Activated naive CD8-positive, alpha-beta T cell (primary cell): ENCODE results near the gene NLRP1.

ENCODE experiments used
- H3K27ac Mint-ChIP-seq: one replicate; pipeline ENCODE4 v1.8.0; 2021; ENCODE audit warnings: mixed read lengths
- H3K27me3 Mint-ChIP-seq: one replicate; pipeline ENCODE4 v1.8.0; 2021; ENCODE audit warnings: mixed read lengths
- H3K36me3 Mint-ChIP-seq: one replicate; pipeline ENCODE4 v1.8.0; 2021; ENCODE audit warnings: mixed read lengths
- H3K4me1 Mint-ChIP-seq: one replicate; pipeline ENCODE4 v1.8.0; 2021; ENCODE audit warnings: low read depth, mixed read lengths
- H3K4me3 Mint-ChIP-seq: one replicate; pipeline ENCODE4 v1.8.0; 2021; ENCODE audit warnings: mild to moderate bottlenecking, mixed read lengths
- H3K9me3 Mint-ChIP-seq: one replicate; pipeline ENCODE4 v1.8.0; 2021; ENCODE audit warnings: low read depth, mixed read lengths

The NLRP1 gene

DNA sequence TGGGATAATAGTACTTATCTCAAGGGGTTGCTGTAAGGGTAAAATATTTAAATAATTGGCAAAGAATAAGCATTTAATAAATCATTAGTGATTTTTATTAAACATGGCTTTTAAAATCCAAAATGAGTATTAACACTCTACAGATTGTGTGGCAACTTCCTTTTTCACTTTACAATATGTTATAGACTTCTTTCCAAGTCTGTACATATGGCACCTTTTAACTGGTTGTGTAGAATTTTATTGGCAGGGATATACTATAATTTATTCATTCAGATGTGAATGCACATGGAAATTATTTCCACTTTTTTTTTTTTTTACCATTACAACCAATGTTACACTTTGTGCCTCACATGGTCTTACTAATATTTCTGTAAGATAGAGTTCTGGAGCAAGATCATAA, 15.7 kb upstream of the NLRP1 start:
- Mint-ChIP-seq H3K4me1 (no peaks in the 10 kb centered on the region), H3K4me3 (no peak overlapping the region), H3K36me3 (no peaks in the 10 kb centered on the region), H3K27ac (no peak overlapping the region), H3K27me3 (peaks cover 31% of the 10 kb centered on the region), H3K9me3 (no peaks in the 10 kb centered on the region)

DNA sequence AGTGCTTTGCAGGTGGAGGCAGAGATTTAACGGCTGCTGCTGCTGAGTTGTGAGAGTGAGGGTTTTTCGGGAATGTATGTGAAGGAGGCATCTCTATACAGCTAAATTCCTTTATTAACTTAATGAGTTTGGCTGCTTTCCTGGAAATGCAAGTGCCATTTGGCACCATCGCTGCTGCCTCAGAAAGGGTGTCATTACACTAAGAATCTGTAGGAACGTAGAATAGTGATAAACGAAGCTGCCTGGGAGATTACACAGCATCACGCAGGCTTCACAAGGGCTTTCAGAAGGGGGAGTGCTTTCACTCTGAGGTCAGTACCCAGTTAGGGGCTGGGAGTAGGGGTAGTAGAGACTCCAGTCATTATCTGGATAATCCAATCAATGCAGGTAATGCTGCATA, 14.1 kb upstream of the NLRP1 start:
- Mint-ChIP-seq H3K4me3 (no peak overlapping the region), H3K27ac (no peak overlapping the region), H3K4me1 (no peaks in the 10 kb centered on the region), H3K36me3 (no peaks in the 10 kb centered on the region), H3K27me3 (peaks cover 34% of the 10 kb centered on the region), H3K9me3 (no peaks in the 10 kb centered on the region)

DNA sequence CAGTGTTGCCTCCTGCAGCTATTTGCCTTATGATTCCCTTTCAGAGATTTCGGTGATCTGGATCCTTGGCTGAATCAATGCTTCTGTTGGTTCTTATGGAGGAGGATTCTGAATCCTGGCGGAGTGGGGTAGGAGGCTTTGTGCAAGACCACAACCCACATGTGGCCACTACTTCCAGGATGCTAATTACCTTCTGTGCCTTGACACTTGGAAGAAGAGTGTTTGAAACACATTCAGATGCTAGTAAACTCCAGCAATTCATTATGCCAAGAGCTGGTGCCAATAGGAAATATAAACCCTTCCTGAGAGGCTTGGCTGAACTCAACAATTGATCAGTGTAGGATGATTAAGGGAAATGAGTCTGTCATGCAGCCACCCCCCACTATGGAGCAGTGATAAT, 12.1 kb upstream of the NLRP1 start:
- Mint-ChIP-seq H3K4me3 (no peak overlapping the region), H3K36me3 (no peaks in the 10 kb centered on the region), H3K4me1 (no peaks in the 10 kb centered on the region), H3K27ac (no peak overlapping the region), H3K9me3 (no peaks in the 10 kb centered on the region), H3K27me3 (peaks cover 27% of the 10 kb centered on the region)

DNA sequence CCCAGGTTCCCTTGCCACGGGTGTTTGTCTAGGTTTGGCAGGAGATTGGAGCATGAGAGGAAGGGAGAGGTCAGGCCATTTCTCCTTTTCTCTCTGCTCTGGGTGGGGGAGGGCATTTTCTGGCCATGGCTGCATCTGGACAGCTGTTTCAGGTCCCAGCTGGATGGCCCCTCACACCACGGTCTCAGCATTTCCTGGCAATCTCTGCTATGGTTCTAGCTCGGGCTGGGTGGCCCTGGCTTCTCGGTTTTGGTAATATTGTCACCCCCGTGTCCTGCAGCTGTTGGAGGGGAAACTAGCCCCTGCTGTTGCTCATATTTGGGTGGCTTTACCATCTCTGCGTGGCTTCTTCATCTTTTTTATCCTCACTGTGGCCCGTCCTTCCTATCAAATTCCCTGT, 11.5 kb upstream of the NLRP1 start:
- no peak overlapping the region for H3K4me3 Mint-ChIP-seq

DNA sequence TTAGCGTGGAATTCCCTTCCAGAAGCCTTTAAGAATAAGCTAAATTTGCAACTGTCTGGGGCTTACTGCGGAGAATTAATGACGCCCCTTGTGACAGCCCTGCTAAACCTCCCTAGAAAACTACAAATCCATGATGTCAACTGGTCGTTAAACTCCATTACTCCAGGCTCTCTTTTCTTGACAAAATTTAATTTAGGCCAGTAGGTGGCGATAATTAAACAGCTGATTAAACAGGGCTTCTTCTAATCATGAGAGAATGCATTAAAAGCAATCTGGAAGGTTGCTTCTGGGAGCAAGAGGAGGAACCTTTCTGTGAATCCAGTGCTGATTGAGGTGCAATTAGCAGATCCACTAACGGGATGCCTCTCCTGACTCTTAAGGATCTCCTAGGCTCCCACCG, 8.1 kb upstream of the NLRP1 start:
- Mint-ChIP-seq H3K4me1 (peaks cover 2% of the 10 kb centered on the region), H3K9me3 (no peaks in the 10 kb centered on the region), H3K27ac (no peak overlapping the region), H3K36me3 (no peaks in the 10 kb centered on the region), H3K4me3 (no peak overlapping the region), H3K27me3 (peaks cover 13% of the 10 kb centered on the region)

More for the DNA sequence above, 11.5 kb upstream of the NLRP1 start:
- no peaks in the 10 kb centered on the region for H3K36me3 Mint-ChIP-seq
- H3K27me3 Mint-ChIP-seq = peaks cover 23% of the 10 kb centered on the region
- no peaks in the 10 kb centered on the region for H3K4me1 Mint-ChIP-seq
- no peak overlapping the region for H3K27ac Mint-ChIP-seq
- no peaks in the 10 kb centered on the region for H3K9me3 Mint-ChIP-seq

DNA sequence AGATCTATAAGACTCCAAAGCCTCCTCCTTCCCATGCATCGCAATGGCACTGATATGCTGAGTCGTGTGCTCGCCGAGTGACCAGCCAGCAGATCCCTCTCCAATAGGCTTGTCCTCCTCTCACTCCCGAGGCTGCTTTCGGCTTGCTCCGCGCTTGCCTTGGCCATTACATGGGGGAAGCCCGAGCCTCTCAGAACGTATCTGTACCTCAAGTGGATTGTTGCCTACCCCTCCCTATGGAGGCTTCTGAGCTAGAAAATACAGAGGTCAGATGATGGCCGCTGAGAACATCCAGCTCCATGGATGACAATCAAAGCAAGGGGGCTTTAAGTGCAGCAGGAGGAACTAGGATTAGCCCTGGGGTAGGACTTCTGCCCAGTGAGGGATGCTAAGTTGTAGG, 7.7 kb upstream of the NLRP1 start:
- Mint-ChIP-seq H3K9me3 (no peaks in the 10 kb centered on the region), H3K27me3 (peaks cover 9% of the 10 kb centered on the region), H3K27ac (no peak overlapping the region), H3K36me3 (no peaks in the 10 kb centered on the region), H3K4me1 (peaks cover 7% of the 10 kb centered on the region), H3K4me3 (no peak overlapping the region)

DNA sequence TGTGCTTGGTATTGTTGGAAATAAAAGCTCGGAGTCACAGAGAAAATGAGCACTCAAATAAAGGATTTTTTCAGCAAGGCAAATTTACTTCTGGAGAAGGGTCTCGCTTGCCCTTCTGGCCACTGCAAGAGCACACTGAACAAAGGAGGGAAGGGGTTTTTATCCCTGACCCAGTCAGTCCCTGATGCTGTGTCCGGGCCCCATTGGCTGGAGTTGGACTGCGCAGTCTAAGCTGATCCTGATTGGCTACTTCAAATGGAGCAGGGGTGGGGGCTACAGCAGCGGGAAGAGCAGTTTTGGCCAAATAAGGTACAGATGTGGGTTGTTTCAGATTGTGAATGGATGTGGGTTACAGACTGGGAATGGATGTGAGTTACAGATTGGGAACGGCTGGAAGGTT, 4.3 kb upstream of the NLRP1 start:
- Mint-ChIP-seq H3K36me3 (no peaks in the 10 kb centered on the region), H3K9me3 (no peaks in the 10 kb centered on the region), H3K27me3 (no peaks in the 10 kb centered on the region), H3K27ac (no peak overlapping the region), H3K4me3 (no peak overlapping the region), H3K4me1 (peaks cover 35% of the 10 kb centered on the region)

DNA sequence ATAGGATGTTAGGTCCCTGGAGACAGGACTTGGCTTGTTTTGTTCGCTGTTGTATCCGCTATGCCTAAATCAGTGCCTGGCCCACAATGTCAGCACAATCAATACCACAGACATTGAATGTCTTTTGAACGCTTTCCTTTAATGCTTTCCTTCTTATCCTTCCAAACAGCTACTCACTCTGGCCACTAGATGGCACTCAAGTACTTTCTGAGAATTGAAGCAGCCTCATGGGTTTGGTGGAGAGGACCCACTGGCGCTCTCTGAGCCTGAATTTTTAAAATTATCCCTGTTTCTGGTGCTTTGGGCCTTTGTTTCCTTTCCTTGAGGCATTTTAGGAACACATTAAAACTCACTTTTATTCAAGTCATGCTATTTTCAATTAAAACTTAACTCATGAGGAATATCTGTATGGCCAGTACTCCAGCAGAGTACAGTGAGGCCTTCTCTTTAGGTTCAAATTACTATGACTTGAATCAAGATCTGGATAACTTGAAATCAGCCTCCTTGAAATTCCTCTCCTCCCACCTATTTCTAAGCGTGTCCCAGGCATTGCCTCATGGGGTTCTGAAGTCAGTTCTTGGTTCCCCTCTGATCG, 3.2 kb upstream of the NLRP1 start:
- no peaks in the 10 kb centered on the region for H3K9me3 Mint-ChIP-seq
- peaks cover 42% of the 10 kb centered on the region for H3K4me1 Mint-ChIP-seq

DNA sequence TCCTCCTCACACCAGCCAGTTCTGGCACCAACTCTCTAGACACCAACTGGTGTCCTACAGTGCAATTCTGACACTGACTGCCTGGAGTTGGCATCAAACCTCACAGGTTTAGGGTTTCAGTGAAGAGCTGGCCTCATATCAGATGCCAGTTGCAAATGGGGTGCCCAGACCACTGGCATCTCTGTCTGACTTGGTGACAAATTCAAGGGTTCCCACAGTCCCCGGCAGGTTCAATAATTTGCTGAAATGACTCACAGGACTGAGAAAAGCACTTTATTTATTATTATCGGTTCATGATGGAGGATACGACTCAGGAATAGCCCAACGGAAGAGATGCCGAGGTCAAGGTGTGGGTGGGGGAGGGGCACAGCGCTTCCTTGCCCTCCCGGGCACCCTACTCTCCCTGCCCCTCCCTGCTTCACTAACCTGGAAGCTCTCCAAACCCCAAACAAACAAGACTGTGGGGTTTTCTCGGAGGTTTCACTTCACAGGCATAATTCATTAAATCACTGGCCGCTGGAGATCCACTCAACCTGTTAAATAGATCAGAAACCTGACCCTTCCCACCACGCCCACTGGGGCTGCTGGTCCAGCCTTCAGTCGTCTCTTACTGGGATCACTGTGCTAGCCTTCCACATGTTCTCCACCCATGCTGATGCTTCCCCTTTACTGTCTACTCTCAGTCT, 1.7 kb upstream of the NLRP1 start:
- H3K36me3 Mint-ChIP-seq = peaks cover 5% of the 10 kb centered on the region
- peaks cover 58% of the 10 kb centered on the region for H3K4me1 Mint-ChIP-seq
- H3K4me3 Mint-ChIP-seq = peak overlapping the region; percentile 45
- H3K27me3 Mint-ChIP-seq = no peaks in the 10 kb centered on the region
- peak overlapping the region; percentile 90 for H3K27ac Mint-ChIP-seq
- H3K9me3 Mint-ChIP-seq = no peaks in the 10 kb centered on the region

More for the DNA sequence above, 3.2 kb upstream of the NLRP1 start:
- Mint-ChIP-seq H3K4me3 (peak overlapping the region; percentile 17), H3K36me3 (no peaks in the 10 kb centered on the region), H3K27ac (peak overlapping the region; percentile 87), H3K27me3 (no peaks in the 10 kb centered on the region)

DNA sequence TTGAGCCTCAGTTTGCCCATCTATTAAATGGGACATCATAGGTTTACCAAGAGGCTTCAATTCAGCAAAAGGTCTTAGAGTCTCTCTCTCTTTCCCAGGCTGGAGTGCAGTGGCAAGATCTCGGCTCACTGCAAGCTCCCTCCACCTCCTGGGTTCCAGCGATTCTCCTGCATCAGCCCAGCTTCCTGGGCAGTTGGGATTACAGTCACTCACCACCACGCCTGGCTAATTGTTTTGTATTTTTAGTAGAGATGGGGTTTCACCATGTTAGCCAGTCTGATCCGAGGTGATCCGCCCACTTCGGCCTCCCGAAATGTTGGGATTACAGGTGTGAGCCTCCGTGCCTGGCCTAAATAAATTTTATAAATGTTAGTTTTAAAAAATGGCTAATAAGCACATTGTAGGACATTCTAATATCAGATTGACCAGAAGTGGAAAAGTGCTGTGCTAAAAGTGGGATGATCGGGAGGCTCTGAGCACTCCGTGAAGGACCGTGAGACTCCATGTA, 1.0 kb upstream of the NLRP1 start:
- Mint-ChIP-seq H3K27me3 (no peaks in the 10 kb centered on the region), H3K36me3 (peaks cover 5% of the 10 kb centered on the region), H3K4me1 (peaks cover 64% of the 10 kb centered on the region), H3K4me3 (no peak overlapping the region), H3K27ac (peak overlapping the region; percentile 90), H3K9me3 (no peaks in the 10 kb centered on the region)

DNA sequence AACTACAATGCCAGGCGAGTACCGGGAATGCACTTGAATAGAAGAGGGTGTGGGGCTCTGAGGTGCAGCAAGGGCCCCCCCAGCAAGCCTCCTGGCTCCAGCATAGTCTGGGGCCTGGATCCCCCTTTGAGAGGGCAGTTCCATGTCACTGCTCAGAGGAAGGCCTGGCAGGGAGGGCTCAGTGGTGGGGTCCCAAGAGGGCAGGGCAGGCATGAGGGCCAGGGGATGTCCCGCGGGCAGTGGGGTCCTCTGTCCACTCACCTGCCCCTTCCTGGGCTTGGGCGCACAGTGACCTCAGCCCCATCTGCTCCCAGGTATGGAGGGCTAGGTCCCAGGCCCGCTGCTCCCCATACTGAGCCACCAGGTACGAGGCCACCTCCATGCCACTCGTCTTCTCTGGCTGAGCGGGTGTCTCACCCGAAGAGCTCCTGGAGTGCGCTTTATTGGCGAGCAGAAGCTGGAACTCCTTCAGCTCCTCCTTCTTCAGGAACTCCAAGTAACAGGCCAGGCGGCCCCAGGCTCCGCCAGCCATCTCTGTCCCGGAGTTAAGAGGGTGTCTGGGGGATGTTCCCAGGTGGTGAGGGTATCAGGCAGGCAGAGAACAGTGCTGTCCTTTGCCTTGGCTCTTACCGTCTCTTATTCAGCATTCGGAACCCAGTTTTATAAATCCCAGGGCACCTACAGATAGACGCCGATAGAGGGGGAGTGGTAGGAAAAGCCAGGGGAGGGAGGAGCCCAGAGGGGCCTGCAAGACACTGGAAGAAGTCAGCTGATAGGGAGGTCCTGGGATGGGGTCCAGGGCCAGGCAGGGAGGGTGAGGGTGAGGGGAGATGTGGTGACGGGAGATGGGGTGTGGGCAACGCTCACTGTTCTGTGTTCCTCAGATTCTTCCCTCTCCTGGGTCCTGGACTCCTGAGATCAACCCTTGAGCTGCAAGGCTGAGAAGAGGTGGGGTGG, 605 bp downstream of the NLRP1 start:
- Mint-ChIP-seq H3K4me3 (peak overlapping the region; percentile 92), H3K36me3 (peaks cover 14% of the 10 kb centered on the region), H3K4me1 (peaks cover 76% of the 10 kb centered on the region), H3K9me3 (no peaks in the 10 kb centered on the region), H3K27ac (peak overlapping the region; percentile 90), H3K27me3 (no peaks in the 10 kb centered on the region)

DNA sequence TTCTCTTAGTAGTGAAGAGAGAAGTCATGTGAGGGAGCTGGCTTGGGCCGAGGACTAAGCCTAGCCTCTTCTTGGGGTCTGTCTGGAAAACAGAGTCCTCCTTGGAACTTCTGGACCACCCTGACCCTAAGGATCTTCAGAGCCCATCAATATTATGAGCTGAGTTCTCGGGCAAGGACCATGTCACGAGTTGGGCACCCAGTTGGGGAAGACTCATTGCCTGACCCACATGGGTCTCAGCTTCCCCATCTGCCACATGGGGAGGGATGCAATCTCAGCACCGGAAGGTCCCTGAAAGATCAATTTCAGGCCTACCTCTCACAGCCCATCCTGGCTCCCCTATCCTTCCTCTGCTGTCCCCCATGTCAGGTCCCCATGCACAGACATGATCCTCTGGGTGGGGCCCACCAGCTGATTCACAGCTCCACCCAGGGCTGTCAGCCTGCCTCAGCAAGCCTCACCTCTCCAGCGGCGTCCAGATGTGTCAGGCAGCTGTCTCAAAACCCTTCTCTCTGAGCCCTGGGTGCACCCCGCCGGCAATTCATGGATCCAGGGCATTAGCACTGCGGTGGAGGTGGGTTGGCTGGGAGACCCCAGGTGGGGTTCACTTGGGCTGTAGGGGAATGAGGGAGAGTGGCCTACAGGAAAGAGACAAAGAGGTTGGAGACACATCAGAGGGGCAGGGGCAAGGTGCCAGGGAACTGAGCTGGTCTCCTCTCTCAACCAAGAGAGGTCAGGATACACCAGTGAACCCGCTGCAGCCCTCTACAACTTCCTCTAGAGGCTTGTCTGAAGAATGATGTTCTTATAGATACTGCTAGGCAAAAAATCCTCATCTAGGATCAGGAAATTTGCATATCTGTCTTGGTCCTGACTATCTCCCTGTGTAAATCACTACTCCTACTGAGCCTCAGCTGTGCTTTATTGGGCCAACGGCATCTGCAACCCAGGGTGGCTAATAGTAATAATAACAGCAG, 1.8 kb downstream of the NLRP1 start:
- Mint-ChIP-seq H3K27ac (peak overlapping the region; percentile 86), H3K9me3 (no peaks in the 10 kb centered on the region), H3K36me3 (peaks cover 21% of the 10 kb centered on the region), H3K4me3 (peak overlapping the region; percentile 92), H3K4me1 (peaks cover 83% of the 10 kb centered on the region), H3K27me3 (no peaks in the 10 kb centered on the region)

DNA sequence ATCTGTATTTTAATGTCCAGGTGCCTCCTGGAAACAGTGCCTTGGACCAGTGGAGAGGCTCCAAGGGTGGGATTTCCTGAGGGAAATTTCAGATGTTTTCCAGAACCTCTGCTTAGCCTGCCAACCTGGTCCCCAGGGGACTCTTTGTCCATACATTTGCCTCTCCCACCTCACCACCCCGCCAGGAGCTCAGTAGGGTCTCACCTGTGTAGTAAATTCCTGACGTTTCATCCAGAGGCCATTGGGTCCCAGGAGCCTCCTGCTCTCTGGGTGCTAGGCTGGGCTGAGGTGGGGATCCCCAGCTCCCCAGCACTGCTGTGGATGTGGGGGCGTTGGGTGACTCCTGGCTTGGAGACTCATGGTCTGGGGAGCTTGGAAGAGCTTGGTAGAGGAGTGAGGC, 2.7 kb downstream of the NLRP1 start:
- H3K4me1 Mint-ChIP-seq = peaks cover 84% of the 10 kb centered on the region
- H3K36me3 Mint-ChIP-seq = peaks cover 21% of the 10 kb centered on the region
- peak overlapping the region; percentile 92 for H3K4me3 Mint-ChIP-seq
- H3K27me3 Mint-ChIP-seq = no peaks in the 10 kb centered on the region
- peak overlapping the region; percentile 86 for H3K27ac Mint-ChIP-seq
- no peaks in the 10 kb centered on the region for H3K9me3 Mint-ChIP-seq

DNA sequence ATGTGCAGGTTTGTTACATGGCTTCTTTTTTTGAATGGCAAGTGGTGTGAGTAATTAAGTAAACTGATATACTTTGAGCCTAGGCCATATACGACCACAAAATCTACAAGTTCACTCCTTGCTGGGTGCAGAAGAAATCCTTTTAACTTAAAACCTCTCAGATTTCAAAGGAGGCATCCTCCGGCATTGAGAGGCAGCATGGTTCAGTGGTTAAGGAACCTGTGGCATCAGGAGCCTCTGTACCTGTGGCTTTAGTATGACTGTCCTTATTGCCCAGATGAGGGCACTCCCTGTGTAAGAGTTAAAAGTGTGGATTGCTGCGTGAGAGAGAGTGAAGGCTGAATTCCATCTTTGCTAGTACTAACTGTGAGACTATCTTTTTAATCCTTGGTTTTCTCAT, 3.3 kb downstream of the NLRP1 start:
- Mint-ChIP-seq H3K4me3 (peak overlapping the region; percentile 35), H3K36me3 (peaks cover 25% of the 10 kb centered on the region)

More for the DNA sequence above, 3.3 kb downstream of the NLRP1 start:
- peaks cover 86% of the 10 kb centered on the region for H3K4me1 Mint-ChIP-seq
- H3K9me3 Mint-ChIP-seq = no peaks in the 10 kb centered on the region
- no peaks in the 10 kb centered on the region for H3K27me3 Mint-ChIP-seq
- peak overlapping the region; percentile 61 for H3K27ac Mint-ChIP-seq
